NCI-H2081 treated with DMSO at 0.1 percent for 48 hours (cell line): ENCODE measurements around the gene CRIM1.

Experiments used
- DNase-seq: peaks from one replicate; lab custom pipeline; 2025; lab: John Stamatoyannopoulos, UW

Gene CRIM1

DNA sequence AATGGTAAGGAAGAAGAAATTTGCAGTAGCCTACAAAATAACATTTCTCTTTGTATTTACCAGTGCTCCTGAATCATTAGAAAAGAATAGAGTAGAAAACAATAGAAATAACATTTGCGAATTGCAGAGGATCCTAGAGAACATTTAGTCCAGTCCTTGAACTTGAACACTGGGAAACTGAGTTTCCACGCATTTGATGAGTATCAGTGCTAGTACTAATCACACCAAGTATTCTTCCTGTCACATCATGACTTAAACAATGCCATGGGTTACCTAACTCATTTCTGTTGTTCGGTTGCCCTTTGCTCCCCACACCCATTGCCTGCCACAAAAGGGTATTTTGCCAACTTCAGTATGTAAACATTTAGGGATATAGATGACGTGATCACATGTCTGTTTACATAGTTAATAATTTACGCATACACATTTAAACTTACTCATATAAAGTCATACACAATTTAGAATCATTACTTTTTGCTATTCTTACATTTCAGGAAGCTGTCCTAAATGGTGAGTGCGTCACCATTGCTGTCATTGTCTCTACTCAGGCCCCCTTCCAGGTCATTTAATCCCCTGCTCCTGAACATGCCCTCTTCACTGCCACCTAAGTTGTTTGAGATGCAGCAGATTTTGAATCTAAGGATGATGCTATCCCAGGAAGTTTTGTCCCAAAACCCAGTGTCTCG is 42.3 kb downstream of the CRIM1 start:
- DNase-seq, result no peak

DNA sequence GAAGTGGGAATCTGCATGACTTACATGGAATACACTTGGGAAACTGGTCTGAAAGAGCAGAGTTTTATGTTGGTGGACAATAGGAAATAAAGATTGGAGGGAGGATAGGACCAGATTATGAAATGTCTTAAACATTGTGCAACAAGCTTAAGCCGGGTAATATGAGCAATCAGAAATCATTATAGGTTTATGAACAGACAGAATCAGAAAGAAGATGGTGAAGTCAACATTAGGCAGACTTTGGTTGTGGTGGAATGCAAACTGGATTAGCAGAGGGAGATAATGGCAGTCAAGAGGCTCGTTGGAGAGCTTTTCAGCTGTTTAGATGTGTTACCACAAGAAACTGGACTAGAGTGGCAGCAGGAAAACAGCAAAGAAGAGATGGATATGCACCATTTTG is 43.5 kb downstream of the CRIM1 start:
- no peak for DNase-seq

DNA sequence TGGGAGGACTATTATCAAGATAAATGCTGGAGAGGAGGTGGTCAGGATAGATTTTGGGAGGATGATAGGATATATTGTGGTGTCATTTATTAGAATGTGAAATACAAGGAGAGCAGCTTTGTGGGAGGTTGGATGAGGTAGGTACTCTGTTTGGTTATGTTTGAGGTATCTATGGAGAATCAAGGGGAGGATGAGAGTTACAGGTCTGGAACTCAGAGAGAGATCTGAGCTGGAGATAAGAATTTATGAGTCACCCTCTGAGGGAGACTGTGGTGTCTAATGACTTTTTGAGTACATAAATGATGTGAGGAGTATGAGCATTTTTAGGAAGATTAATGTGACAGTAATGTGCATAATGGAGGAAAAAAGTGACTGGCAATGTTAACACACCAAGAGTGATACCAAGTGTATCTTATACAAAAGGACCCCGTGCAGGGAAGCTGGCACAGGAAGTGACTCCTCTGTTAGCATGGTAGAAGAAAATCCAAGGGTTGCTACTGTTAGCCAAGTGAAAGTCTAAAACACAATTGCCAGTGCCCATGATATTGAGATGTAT is 48.2 kb downstream of the CRIM1 start:
- no peak for DNase-seq

DNA sequence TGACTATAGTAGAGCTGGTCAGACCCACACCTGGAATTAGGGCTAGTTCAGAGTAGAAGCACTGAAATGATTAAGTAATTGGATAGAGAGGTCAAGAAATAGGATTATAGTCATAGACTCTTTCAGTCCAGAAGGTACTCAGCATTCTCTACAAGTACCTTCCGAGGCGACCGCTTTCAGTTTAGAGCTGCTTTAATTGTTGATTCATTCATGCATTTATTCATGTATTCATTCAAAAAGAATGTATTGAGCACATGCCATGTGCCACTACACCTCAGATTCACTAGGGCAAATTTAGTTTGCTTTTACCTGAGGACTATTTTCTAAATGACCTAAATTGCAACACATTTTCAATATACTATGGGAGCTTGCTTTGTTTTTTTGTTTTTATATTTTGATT is 48.7 kb downstream of the CRIM1 start:
- no peak for DNase-seq

DNA sequence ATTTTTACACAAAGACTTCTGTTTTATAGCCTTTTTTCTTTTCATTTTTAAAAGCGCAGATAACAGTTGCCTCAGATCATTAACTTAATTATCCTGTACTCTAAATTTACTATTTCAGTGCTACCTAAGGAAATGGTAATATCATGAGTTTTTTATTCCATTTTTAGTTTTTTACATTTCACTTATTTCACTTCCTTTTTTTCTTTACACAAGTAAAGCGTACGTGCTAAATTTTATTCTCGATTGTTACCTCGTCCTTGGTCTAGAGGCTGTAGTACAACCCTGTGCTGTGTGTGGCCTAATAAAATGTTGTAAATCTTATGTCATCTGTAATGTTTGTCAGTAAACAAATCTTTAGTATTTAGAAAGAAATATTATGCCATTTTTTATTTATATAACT is 49.2 kb downstream of the CRIM1 start:
- no peak for DNase-seq

DNA sequence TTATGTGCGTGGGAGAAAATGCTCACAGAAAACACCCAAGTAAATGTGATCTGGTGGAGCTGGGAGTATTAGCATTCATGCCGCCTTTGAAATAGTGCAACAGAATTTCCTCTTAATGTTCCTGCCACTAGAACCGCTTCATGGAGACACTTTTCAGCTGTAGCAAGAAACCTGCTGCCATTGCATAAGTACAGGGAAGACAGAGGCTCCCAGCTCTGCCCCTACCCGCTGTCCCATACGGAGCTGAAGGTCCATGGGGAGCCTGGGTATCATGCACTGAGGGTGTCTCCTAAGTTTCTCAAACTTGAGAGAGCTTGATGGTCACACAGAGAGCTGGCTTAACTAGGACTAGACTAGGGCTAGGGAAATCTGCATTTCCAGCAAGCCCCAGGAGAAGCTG is 49.6 kb downstream of the CRIM1 start:
- no peak for DNase-seq

DNA sequence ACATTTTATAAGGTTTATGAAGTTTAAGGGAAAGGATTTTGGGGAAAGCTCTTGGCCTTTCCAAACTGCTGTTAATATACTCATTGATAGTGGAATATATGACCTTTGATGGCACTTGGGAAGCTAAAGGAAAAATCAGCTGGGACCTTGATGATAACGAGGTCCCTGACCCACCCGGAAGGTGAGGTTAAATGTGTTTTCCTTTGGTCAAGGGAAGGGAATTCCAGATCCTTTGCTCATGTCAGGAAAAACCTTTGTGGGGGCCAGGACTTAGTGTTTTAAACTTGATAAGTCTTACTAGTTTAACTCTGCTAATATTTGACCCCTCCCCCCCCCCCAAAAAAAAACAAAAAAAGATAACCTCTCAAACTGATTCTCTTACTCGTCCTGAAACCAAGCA is 50.7 kb downstream of the CRIM1 start:
- DNase-seq, result no peak

DNA sequence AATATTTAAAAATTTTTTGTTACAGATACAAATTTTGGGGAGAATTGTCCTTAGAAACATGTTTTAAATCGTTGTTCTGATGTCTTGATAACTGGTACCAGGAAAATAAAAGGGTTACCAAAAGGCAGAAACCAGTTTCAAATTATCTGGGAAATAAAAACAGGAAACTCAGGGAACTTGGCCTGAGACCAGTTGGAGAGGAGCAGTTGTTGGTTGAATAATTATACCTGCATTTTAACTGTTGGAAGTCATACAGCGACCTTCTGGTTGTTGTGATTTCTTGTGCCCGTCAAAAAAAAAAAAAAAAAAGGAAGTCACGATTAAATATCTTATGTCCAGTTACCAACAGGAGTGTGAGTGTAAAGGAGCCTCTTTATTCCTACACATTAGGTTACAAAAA is 51.8 kb downstream of the CRIM1 start:
- DNase-seq, result no peak

DNA sequence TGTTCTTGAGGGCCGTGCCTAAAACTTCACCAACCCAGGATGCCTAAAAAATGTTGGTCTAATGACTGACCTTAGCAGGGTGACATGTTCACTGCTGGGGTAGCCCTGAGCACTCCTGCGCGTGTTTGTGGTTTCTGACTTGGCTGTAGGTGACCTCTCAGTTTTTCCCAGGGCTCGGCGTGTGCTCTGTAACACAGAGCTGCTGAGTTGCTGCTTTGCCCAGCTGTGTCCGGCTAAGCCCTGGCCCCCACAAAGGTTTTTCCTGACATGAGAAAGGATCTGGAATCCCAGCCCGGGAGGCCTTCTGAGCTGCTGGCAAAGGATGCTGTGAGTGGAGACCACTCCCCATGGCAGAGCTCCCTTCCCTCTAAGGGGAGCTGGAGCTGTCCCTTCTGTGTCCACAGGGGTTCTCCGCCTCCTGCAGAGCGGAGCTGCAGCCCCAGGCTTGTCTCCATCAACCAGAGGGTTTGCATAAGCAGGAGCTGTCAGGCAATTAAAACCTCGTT is 52.7 kb downstream of the CRIM1 start:
- DNase-seq, result no peak

DNA sequence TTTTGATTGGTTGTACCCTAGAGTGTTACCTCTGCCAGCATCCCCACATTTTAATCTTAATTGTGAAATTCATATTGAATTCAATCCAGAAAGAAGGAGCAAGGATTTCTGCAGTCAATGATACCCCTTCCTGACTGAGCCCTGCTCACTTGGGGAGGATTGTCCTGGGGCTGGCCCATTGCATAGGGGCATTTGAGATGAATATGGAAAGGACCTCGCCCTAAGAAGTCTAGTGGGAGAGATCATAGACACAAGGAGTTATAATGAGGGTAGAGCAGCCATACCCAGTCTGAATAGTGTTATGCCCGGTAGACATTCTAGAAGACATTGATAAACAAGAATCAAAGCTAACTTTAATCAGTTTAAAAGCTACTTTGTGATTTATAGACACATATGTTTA is 53.8 kb downstream of the CRIM1 start:
- DNase-seq, result no peak

DNA sequence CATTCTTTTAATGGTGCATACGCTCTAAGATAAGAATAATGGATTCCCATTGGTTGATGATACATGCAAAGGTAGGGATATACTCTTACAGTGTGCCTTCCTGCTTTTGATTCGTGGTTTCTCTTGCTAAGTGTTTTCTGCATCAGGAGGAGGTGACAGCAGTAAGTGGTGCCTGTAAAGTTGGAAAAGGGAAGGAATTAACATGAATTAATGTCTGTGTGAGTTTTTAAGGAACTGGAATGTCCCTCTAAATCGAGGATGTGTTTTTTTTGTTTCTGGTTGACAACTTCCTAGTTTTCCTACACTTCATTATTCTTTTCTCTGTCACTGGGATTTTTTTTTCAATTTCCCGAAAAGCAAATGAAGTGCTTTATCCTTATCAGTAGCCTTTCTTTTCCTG is 54.4 kb downstream of the CRIM1 start:
- DNase-seq, result no peak

DNA sequence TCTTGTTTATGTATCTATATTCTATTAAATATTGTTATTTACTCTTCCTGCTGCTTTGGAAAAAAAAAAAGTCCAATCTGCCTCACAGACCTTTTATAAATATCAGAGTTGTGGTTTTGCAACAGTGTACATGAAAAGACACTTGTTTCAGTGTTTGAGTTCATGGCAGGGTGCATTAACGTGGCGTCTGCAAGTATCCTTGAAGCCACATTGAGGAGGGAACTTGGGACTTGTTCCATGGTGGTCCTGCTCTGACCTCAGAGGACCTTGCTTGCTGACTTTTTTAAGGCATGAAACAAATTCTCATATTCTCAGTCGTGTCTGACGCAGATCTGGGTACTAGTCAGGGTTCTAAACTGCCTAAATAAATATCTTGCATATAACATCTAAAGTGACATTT is 55.1 kb downstream of the CRIM1 start:
- DNase-seq, result no peak

DNA sequence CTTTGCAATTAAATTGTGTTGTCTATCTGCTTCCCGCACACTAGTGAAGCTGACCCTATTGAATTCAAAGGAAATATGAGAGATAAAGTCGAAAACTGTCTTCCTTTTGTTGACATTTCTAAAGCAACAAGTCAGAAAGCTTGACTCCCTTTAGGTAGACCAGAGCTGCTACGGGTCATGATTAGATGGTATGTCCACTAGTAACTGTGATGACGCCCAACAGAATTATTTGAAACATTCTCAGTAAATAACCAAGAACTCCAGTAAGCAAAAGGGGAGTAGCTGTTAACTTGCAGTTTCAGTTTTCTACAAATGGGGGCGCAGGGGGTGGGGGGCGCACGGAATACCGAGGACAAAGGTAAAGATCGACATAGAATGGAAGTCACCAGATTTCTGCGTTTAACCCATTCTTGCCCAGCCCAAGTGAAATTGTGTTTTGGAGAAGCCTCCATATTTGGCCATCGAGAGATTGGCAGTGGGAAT is 56.4 kb downstream of the CRIM1 start:
- DNase-seq, result no peak

DNA sequence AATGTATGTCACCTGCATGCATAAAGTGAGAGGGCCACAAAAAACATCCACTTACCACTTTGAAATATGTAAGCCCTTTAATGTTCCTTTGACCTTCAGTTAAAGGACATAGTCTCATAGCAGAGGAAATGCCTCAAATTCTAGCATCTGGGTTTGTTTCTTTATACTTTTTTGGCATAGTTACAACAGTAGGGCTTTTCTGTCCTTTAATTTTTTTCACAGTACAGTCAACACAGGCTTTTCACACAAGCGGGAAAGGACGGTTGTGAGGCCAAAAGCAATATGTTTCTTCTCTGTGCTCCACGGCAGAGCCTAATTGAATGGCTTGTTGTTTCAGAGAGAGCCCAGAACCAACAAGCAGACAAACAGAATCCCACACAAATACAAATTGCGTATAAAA is 57.6 kb downstream of the CRIM1 start:
- no peak for DNase-seq

DNA sequence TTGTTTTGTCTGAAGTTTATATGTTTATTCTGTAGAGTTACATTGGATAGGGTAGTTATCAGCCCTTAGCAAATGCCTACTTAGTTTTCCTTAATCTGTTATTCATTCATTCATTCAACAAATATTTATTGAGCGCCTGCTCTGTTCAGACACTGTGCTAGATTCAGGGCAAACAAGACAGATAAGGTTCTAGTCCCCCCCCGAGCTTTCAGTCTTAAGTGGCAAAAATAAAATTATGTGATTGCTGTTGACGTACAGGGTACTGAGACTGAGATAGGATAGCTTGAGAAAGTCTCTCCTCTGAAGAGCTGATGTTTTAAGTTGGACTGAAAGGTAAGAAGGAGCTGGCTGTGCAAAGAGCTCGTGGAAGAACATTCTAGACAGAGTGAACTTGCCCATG is 58.7 kb downstream of the CRIM1 start:
- DNase-seq, result no peak

DNA sequence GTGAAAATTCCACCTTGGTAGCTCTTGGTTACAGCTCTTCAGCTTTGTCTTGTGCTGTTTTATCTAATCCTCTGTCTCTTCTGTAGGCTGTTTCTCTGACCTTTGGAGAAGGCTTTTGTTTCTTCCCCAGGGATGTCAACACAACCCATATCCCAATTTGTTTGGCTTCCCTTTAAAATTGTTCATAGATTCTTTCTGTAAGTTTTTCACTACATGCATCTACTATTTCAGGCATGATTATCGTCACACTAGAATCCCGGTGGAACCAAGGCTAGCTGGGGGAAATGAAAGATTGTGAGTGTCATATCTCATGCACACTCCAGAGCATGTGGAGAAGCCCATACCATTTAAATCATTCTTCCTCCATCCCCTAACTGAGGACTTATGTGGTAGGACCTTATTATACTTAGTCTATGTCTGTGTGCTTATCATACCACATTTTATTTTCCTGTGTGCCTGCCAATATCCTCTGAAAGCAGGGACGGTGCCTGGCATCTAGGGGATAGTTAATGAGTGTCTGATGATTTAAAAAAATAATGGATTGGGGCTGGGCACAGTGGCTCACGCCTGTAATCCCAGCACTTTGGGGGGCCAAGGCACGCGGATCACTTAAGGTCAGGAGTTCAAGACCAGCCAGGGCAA is 59.9 kb downstream of the CRIM1 start:
- DNase-seq, result no peak

DNA sequence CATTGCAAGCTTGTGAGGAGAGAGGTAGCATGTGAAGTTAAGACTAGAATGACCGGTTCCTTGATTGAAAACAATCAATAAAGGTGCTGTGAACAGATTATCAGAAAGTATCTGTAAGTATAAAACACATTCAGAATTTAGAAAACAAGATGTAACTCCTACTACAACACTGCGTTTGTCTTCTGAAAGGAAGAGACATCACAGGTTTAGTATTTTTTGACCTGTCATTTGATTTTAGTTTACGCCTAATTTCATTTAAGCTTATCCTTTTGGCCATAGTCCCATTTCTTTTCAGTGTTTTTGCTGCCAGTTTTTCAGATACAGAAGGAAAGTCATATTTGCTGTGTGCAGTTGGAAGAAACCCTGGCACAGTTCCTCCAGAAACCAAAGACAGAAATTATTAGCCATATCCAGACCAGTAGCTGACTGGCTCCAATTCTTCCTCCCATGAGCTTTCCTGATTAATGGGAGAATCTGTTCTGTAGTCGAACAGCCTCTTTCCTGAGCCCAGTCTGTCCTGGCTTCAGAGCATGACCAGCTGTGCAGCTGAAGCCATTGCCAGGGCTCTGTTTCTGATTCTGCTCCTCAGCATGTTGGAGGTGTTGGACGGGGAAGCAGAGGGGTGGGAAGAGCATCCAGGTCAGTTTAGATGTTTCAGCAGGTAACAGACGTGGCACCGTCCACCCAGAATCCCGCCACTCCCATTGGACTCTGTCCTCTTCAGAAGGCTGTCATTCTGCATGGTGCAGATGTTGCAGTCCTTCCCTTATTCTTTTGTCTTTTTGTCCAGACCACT is 61.0 kb downstream of the CRIM1 start:
- DNase-seq, result no peak

DNA sequence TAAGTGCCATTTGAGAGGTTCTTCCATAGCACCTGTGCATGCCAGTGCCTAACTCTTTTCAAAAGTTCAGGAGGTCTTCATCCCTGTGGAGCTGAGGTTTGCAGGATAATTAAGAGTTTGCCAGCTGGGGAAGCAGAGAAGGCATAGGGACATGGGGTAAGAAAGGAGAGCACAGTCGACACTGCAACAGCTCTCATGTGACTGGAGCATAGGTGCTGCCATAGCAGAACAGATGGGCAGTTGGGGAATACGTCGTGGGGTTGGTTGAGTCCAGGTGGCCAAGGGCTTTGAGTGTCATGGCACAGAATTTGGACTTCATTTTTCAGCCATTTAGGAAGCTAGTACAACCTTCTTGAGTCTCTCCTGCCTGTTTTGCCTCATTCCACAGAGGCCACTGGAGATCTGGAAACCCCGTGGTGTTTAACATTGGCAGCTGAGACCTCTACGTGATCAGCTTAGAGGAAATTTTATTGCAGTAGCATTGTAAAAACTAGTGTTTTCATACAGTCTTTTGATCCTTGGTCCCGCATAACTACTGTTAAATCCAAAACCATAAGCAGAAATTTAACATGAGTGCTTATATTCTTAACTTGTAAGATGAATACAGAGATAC is 65.1 kb downstream of the CRIM1 start:
- DNase-seq, result no peak

DNA sequence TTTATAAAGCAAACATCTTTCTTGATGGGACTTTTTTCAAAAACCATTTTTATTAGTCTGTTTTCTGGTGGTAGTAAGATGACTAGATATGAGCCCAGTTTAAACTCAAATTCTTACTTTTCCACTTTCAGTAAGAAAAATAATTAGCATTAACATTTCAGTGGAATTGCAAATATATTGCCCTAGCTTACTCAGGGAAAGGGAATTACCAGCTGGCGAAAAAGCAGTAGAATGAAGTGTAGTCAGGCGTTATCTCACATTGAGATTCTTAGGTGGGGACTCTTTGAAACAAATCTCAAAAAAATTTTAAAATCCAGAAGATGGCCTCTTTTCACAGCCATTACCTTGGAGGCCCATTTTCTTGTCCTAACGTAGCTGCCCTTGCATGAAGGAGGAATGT is 65.8 kb downstream of the CRIM1 start:
- DNase-seq, result no peak

DNA sequence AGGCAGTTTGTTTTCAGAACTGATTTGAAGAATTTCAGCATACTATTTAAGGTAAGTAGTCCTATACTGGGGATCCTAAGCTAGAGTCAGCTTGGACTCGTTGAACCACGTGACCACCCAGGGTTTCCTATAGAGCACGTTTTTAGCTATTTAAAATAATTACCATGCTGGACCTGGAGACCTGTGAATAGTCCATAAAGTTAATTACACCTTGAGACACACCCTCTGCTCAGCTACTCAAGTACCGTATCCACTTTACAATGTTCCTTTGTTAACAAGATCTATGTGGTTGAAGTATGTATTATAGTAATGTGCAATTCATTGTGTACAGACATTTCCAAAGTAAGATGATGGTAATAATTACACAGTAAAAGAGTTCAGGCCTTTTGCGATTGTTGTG is 67.6 kb downstream of the CRIM1 start:
- DNase-seq, result no peak

DNA sequence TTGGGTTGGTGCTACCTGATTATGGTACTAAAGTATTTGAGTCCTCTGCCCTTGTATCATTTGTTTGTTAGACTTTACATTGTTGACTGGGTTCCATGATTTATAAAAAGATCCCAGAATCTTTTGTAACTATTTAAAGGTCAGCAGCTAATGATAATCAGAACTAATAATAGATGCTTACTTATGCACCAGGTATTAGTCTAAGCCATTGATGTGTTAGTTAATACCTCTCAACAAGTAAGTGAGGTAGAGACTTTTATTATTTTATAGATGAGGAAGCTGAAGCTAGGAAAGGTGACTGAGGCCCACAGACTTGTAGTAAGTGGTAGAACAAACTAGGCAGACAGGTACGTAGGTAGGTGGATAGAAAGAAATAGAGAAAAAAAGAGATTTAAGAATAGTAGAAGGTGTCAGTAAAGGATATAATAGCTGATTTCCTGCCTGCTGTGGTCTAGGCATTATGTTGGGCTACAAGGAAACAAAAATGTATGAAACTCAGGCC is 68.1 kb downstream of the CRIM1 start:
- no peak for DNase-seq
